Thyroid gland (tissue), 4 donors: ENCODE results near the gene ZNF205. TPM values are rescaled to one million over a fixed set of nuclear protein-coding genes. Genes with fewer than 3 reads are reported as not detected.

Experiments
- DNase-seq, 2 donors: peaks; one replicate each; pipeline ENCODE4 v3.0.0-alpha.2; 2019
- H3K27ac ChIP-seq, 3 donors: fragments of 200-600 bp; sonication (generic); 1 replicate in 2 of 3; 2 replicates in 1 of 3; pipeline ENCODE4 v1.5.1; 2016 to 2019; ENCODE audit warnings: mild to moderate bottlenecking in 1 of 3, moderate library complexity in 1 of 3
- H3K27me3 ChIP-seq: fragments of 200-600 bp; sonication (generic); one replicate; pipeline ENCODE4 v1.5.1; 2019
- H3K36me3 ChIP-seq, 2 donors: fragments of 200-600 bp; sonication (generic); one replicate each; pipeline ENCODE4 v1.5.1; 2016 to 2019
- H3K4me1 ChIP-seq, 2 donors: fragments of 200-600 bp; sonication (generic); one replicate each; pipeline ENCODE4 v1.5.1; 2017 to 2019
- H3K4me3 ChIP-seq, 3 donors: fragments of 200-600 bp; sonication (generic); replicated peaks in 1 of 3; 1 replicate in 2 of 3; 2 replicates in 1 of 3; pipeline ENCODE4 v1.5.1; 2016; ENCODE audit warnings: mild to moderate bottlenecking in 1 of 3
- H3K9me3 ChIP-seq: fragments of 200-600 bp; sonication (generic); one replicate; pipeline ENCODE4 v1.5.1; 2017
- CTCF ChIP-seq, 6 experiments: fragments of 200-600 bp in 3 of 6; fragments of 450-650 bp in 3 of 6; sonication (generic) in 3 of 6; IDR thresholded peaks; one replicate each; pipeline ENCODE4 v1.5.1; 2016 to 2019; ENCODE audit warnings: antibody characterized with exemption in 6 of 6, mild to moderate bottlenecking in 2 of 6, inconsistent platforms in 1 of 6, moderate library complexity in 1 of 6
- POLR2A ChIP-seq, 2 donors: fragments of 450-650 bp; IDR thresholded peaks; one replicate each; pipeline ENCODE4 v1.6.1; 2017; ENCODE audit warnings: antibody characterized with exemption in 2 of 2, mild to moderate bottlenecking in 2 of 2, moderate library complexity in 1 of 2
- WGBS, 2 donors: methylation state at CpG; one replicate each; pipeline ENCODE4 v1.1.5; 2017; 5-methylcytosine and 5-hydroxymethylcytosine counted together
- intact Hi-C: fragments of 100-400 bp; cut with DNase I; formaldehyde crosslinking; loops from one replicate; pipeline ENCODE4 v1.15.1; 2023
- total RNA-seq, 4 donors: library from RNA; depleted of rRNA; stranded (reverse); fragments of >200 nt; gene quantifications; one replicate each; pipeline ENCODE4 v1.2.3, GENCODE V29; 2016

The ZNF205 gene
- total RNA-seq, 4 donors from 2014 or later = 18.5 to 28.9 (median 19.6) TPM

GRCh38 chr16:3158510-3159314 is 46.3 kb downstream of the ZNF205 start:
- Histone ChIP-seq H3K27me3 (no peaks in the 10 kb centered on the region), H3K27ac (peak overlapping the region; percentile 81 to 93 (median 87)), H3K9me3 (no peaks in the 10 kb centered on the region), H3K4me3 (peak overlapping the region; percentile 83 to 96 (median 92)), H3K36me3 (no peaks in the 10 kb centered on the region), H3K4me1 (peaks cover 6 to 12% of the 10 kb centered on the region in 2 donors)
- peak; percentile 88 to 92 for DNase-seq
- intact Hi-C loops = no loop called here
- TF ChIP-seq POLR2A (IDR thresholded peaks at IDR 0.05) (peak in 1 of 2 donors; percentile 62), CTCF (IDR thresholded peaks at IDR 0.05) (no peak)
- 2 to 5% methylated on average over 39 to 55 of the region's 70 CpGs for WGBS, 2 donors

- Histone ChIP-seq H3K36me3 (no peaks in the 10 kb centered on the region), H3K27ac (no peak overlapping the region), H3K4me1 (peaks cover 6 to 12% of the 10 kb centered on the region in 2 donors), H3K27me3 (no peaks in the 10 kb centered on the region), H3K4me3 (no peak overlapping the region), H3K9me3 (no peaks in the 10 kb centered on the region)
- no peak for DNase-seq
- 83 to 84% methylated on average over 32 to 36 of the region's 36 CpGs for WGBS, 2 donors
- intact Hi-C loops = loop anchor here (10.0 kb wide), 1 partner anchor 47 kb away; the partner anchor contains the start of gene ZNF205
- TF ChIP-seq CTCF (IDR thresholded peaks at IDR 0.05) (no peak), POLR2A (IDR thresholded peaks at IDR 0.05) (no peak)
Observed at GRCh38 chr16:3161235-3162018, 49.0 kb downstream of the ZNF205 start.

GRCh38 chr16:3164121-3164991 is 52.0 kb downstream of the ZNF205 start:
- H3K27ac ChIP-seq = no peak overlapping the region
- peaks cover 0 to 6% of the 10 kb centered on the region in 2 donors for H3K4me1 ChIP-seq
- H3K9me3 ChIP-seq = no peaks in the 10 kb centered on the region
- WGBS, 2 donors = 90 to 92% methylated on average over 35 to 37 of the region's 37 CpGs
- TF ChIP-seq POLR2A (IDR thresholded peaks at IDR 0.05) = no peak
- TF ChIP-seq CTCF (IDR thresholded peaks at IDR 0.05) = no peak
- DNase-seq = no peak
- intact Hi-C loops = loop anchor here (10.0 kb wide), 1 partner anchor 50 kb away; the partner anchor contains the start of gene ZNF205
- no peaks in the 10 kb centered on the region for H3K36me3 ChIP-seq
- H3K27me3 ChIP-seq = peaks cover 7% of the 10 kb centered on the region
- no peak overlapping the region for H3K4me3 ChIP-seq

DNA sequence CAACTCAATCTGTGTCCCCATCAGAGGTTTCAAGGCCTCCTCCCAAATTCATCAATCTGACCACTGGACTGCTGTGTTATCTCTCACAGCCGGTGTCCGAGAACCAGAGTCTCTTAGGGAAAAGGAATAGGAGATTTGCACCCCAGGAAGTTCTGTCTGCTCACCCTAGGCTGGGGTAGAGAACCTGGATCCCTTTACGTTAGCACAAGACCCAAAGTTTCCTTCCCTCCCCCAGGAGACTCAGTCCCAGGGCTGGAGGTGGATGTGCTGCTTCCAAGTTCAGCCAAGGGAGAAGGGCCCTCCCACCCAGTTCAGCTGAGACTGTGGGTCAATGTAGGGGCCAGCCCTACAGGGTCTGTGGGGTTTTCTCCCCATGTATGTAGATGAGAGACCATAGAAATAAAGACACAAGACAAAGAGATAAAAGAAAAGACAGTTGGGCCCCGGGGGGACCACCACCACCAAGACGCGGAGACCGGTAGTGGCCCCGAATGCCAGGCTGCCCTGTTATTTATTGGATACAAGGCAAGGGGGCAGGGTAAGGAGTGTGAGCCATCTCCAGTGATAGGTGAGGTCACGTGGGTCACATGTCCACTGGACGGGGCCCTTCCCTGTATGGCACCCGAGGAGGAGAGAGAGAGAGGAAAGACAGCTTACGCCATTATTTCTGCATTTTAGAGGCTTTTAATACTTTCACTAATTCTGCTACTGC is 52.9 kb downstream of the ZNF205 start:
- WGBS, 2 donors = 91 to 92% methylated on average over 12 of the region's 12 CpGs
- Histone ChIP-seq H3K36me3 (no peaks in the 10 kb centered on the region), H3K27ac (no peak overlapping the region), H3K9me3 (no peaks in the 10 kb centered on the region), H3K4me3 (no peak overlapping the region), H3K4me1 (peaks cover under 1 to 2% of the 10 kb centered on the region in 2 donors), H3K27me3 (peaks cover 15% of the 10 kb centered on the region)
- DNase-seq = no peak
- TF ChIP-seq POLR2A (IDR thresholded peaks at IDR 0.05) (no peak), CTCF (IDR thresholded peaks at IDR 0.05) (no peak)
- intact Hi-C loops = loop anchor here (10.0 kb wide), 1 partner anchor 50 kb away; the partner anchor contains the start of gene ZNF205
